ENCODE data around the gene PTGFRN. TPM values are rescaled to one million over a fixed set of nuclear protein-coding genes. Genes with fewer than 3 reads are reported as not detected.
"Not testable (repeated sequence)": the region's sequence is repeated elsewhere in the genome, so short reads cannot be mapped to it uniquely, and the experiment has no call there.

PTGFRN gene
- total and polyA plus RNA-seq, 2 of the 13 experiments (the other 11 are each of a cell fraction or from before 2014, with no cell fraction given): 3.3 to 11.3 TPM

- TF ChIP-seq ZBTB46 (CRISPR knock-in tag; IDR thresholded peaks at IDR 0.05; ENCODE audit: borderline replicate concordance) (no peak), KMT2B (CRISPR knock-in tag; IDR thresholded peaks at IDR 0.05) (no peak), NR0B2 (CRISPR knock-in tag; IDR thresholded peaks at IDR 0.05) (no peak), NFRKB (IDR thresholded peaks at IDR 0.05) (no peak), ZXDC (CRISPR knock-in tag; IDR thresholded peaks at IDR 0.05) (no peak)
Measured at GRCh38 chr1:116875391-116875790, 34.3 kb upstream of the PTGFRN start (continued).

- 36% methylated on average over 6 of the region's 6 CpGs for WGBS (ENCODE audit: low lambda C conversion rate)
- CTCF ChIA-PET (ENCODE audit: low intra/inter-chr PET ratio, low total read pairs); ATAC-seq; H3K36me3 ChIP-seq (replicated peaks in 1 of 2; ENCODE audit: control insufficient read depth in 1 of 2, insufficient read depth in 2 of 2, low read length in 2 of 2); H3K9ac ChIP-seq (ENCODE audit: insufficient read depth, low read depth, low read length); H4K20me1 ChIP-seq (ENCODE audit: insufficient read depth, low read length); BruUV-seq (replicated peaks); POLR2A ChIA-PET; H3K9me3 ChIP-seq (ENCODE audit: low read length); H3K27me3 ChIP-seq (ENCODE audit: control insufficient read depth in 1 of 2, insufficient read depth in 2 of 2, low read length in 2 of 2); H3K4me3 ChIP-seq (replicated peaks in 1 of 3; ENCODE audit: insufficient read depth in 1 of 3, low read depth in 2 of 3, low read length in 3 of 3); H3K4me2 ChIP-seq (ENCODE audit: low read depth, low read length); in situ Hi-C loops (cut with HindIII; ENCODE audit: extremely low pct_ligation_motif_present, low pct_unique_long_range_greater_than_20kb); H3K79me2 ChIP-seq (ENCODE audit: insufficient read depth, low read length); H3K27ac ChIP-seq (ENCODE audit: extremely low read length, insufficient read depth, low read length); H2AFZ ChIP-seq (ENCODE audit: low read length); intact Hi-C loops (cut with micrococcal nuclease; ENCODE audit: unreplicated experiment); DNase-seq (ENCODE audit: low spot score); FAIRE-seq: not testable (repeated sequence)
- peaks cover 12% of the 10 kb centered on the region; the same call in 1 of the 2 replicates for H3K4me1 ChIP-seq (ENCODE audit: insufficient read depth, low read length)
Measured at GRCh38 chr1:116875946-116876345, 33.8 kb upstream of the PTGFRN start.

All from HepG2 (cell line).